ENCODE results near the gene WNT8A.

GRCh38 chr5:138038826-138039225 is 45.0 kb upstream of the WNT8A start:
- TF ChIP-seq, protein P1, sequence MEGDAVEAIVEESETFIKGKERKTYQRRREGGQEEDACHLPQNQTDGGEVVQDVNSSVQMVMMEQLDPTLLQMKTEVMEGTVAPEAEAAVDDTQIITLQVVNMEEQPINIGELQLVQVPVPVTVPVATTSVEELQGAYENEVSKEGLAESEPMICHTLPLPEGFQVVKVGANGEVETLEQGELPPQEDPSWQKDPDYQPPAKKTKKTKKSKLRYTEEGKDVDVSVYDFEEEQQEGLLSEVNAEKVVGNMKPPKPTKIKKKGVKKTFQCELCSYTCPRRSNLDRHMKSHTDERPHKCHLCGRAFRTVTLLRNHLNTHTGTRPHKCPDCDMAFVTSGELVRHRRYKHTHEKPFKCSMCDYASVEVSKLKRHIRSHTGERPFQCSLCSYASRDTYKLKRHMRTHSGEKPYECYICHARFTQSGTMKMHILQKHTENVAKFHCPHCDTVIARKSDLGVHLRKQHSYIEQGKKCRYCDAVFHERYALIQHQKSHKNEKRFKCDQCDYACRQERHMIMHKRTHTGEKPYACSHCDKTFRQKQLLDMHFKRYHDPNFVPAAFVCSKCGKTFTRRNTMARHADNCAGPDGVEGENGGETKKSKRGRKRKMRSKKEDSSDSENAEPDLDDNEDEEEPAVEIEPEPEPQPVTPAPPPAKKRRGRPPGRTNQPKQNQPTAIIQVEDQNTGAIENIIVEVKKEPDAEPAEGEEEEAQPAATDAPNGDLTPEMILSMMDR (conservative IDR thresholded peaks at IDR 0.05 in 1 of 2, IDR thresholded peaks at IDR 0.05 in 1 of 2; ENCODE audit: extremely low read depth in 1 of 2, insufficient read depth in 1 of 2, low read depth in 1 of 2, low read length in 2 of 2) = no peak
- TF ChIP-seq EZH2 (IDR thresholded peaks at IDR 0.05; ENCODE audit: borderline replicate concordance, low read length) = no peak
